H9 (cell line): Measurements from ENCODE around the gene RNF31. TPM values are rescaled to one million over a fixed set of nuclear protein-coding genes. Genes with fewer than 3 reads are reported as not detected.

Source experiments
- DNase-seq: peaks from one replicate; pipeline ENCODE4 v3.0.0-alpha.2; 2017
- H2AFZ ChIP-seq: one replicate; pipeline ENCODE4 v1.6.1; 2013; ENCODE audit warnings: mild to moderate bottlenecking, low read length, control low read depth, moderate library complexity
- H2AK5ac ChIP-seq: 2 replicates; pipeline ENCODE4 v1.6.1; 2013; ENCODE audit warnings: low read length, control low read depth, mixed read lengths; ENCODE audit not compliant: insufficient read length
- H2BK120ac ChIP-seq: one replicate; pipeline ENCODE4 v1.6.1; 2013; ENCODE audit warnings: low read depth, mild to moderate bottlenecking, low read length, control low read depth, inconsistent platforms; ENCODE audit not compliant: poor library complexity, severe bottlenecking
- H2BK12ac ChIP-seq: 2 replicates; pipeline ENCODE4 v1.6.1; 2013; ENCODE audit warnings: low read length, control low read depth, mixed read lengths, low read depth; ENCODE audit not compliant: insufficient read length
- H2BK15ac ChIP-seq: 2 replicates; pipeline ENCODE4 v1.6.1; 2013; ENCODE audit warnings: low read depth, low read length, control low read depth
- H2BK20ac ChIP-seq: one replicate; pipeline ENCODE4 v1.6.1; 2013; ENCODE audit warnings: low read depth, mild to moderate bottlenecking, low read length, control low read depth, inconsistent platforms; ENCODE audit not compliant: poor library complexity, severe bottlenecking
- H2BK5ac ChIP-seq: 2 replicates; pipeline ENCODE4 v1.6.1; 2013; ENCODE audit warnings: low read length, control low read depth, mixed read lengths; ENCODE audit not compliant: insufficient read length
- H3K14ac ChIP-seq: 2 replicates; pipeline ENCODE4 v1.6.1; 2013; ENCODE audit warnings: low read length, control low read depth; ENCODE audit not compliant: insufficient read depth
- H3K18ac ChIP-seq: 2 replicates; pipeline ENCODE4 v1.6.1; 2013; ENCODE audit warnings: low read depth, mild to moderate bottlenecking, mixed read lengths, low read length, control low read depth; ENCODE audit not compliant: insufficient read length
- H3K23ac ChIP-seq: 2 replicates; pipeline ENCODE4 v1.6.1; 2013; ENCODE audit warnings: low read length, control low read depth, mixed read lengths, low read depth; ENCODE audit not compliant: insufficient read length
- H3K23me2 ChIP-seq: 2 replicates; pipeline ENCODE4 v1.6.1; 2013; ENCODE audit warnings: low read depth, mild to moderate bottlenecking, mixed read lengths, low read length, control low read depth; ENCODE audit not compliant: insufficient read length, poor library complexity, severe bottlenecking
- H3K27ac ChIP-seq: 2 replicates; pipeline ENCODE4 v1.5.1; 2013; ENCODE audit warnings: low read length, control low read depth, mixed read lengths, low read depth; ENCODE audit not compliant: insufficient read length
- H3K27me3 ChIP-seq: 2 replicates; pipeline ENCODE4 v1.6.1; 2013; ENCODE audit warnings: low read length, control low read depth, inconsistent platforms; ENCODE audit not compliant: insufficient read depth
- H3K4ac ChIP-seq: 2 replicates; pipeline ENCODE4 v1.6.1; 2013; ENCODE audit warnings: low read depth, mild to moderate bottlenecking, control low read depth, inconsistent platforms, low read length, moderate library complexity
- H3K4me1 ChIP-seq: 2 replicates; pipeline ENCODE4 v1.6.1; 2013; ENCODE audit warnings: low read length, control low read depth, inconsistent platforms; ENCODE audit not compliant: insufficient read depth
- H3K4me2 ChIP-seq: 2 replicates; pipeline ENCODE4 v1.6.1; 2013; ENCODE audit warnings: low read length, control low read depth, mixed read lengths; ENCODE audit not compliant: insufficient read length, insufficient read depth
- H3K56ac ChIP-seq: 2 replicates; pipeline ENCODE4 v1.6.1; 2013; ENCODE audit warnings: low read depth, mild to moderate bottlenecking, mixed read lengths, low read length, control low read depth; ENCODE audit not compliant: insufficient read length
- H3K79me1 ChIP-seq: 2 replicates; pipeline ENCODE4 v1.6.1; 2013; ENCODE audit warnings: low read depth, mild to moderate bottlenecking, moderate library complexity, low read length, control low read depth, inconsistent platforms; ENCODE audit not compliant: insufficient read depth, poor library complexity, severe bottlenecking
- H3K79me2 ChIP-seq: 2 replicates; pipeline ENCODE4 v1.6.1; 2013; ENCODE audit warnings: low read length, control low read depth, inconsistent platforms; ENCODE audit not compliant: insufficient read depth
- H3K9ac ChIP-seq: 2 replicates; pipeline ENCODE4 v1.6.1; 2013; ENCODE audit warnings: low read length, control low read depth, mixed read lengths; ENCODE audit not compliant: insufficient read length; ENCODE audit errors: extremely low read depth
- H3K9me3 ChIP-seq: one replicate; pipeline ENCODE4 v1.6.1; 2013; ENCODE audit warnings: low read depth, low read length, inconsistent platforms; ENCODE audit not compliant: control insufficient read depth
- H3T11ph ChIP-seq: one replicate; pipeline ENCODE4 v1.6.1; 2013; ENCODE audit warnings: mild to moderate bottlenecking, low read length, control low read depth, inconsistent platforms
- H4K20me1 ChIP-seq: one replicate; pipeline ENCODE4 v1.6.1; 2013; ENCODE audit not compliant: control insufficient read depth, insufficient read length, insufficient read depth
- H4K5ac ChIP-seq: 2 replicates; pipeline ENCODE4 v1.6.1; 2013; ENCODE audit warnings: low read depth, mild to moderate bottlenecking, mixed read lengths, low read length, control low read depth; ENCODE audit not compliant: insufficient read length
- H4K8ac ChIP-seq: replicated peaks from 2 replicates; pipeline ENCODE4 v1.6.1; 2013; ENCODE audit warnings: low read length, control low read depth, mixed read lengths, low read depth; ENCODE audit not compliant: insufficient read length
- H4K91ac ChIP-seq: 2 replicates; pipeline ENCODE4 v1.6.1; 2013; ENCODE audit warnings: low read depth, mild to moderate bottlenecking, moderate library complexity, mixed read lengths, low read length, control low read depth; ENCODE audit not compliant: insufficient read length
- H3K27ac Mint-ChIP-seq, 3 experiments: 2 replicates in 2 of 3; 3 replicates in 1 of 3; pipeline ENCODE4 v1.8.0; 2020 to 2021; ENCODE audit warnings: mixed read lengths in 3 of 3, mild to moderate bottlenecking in 1 of 3, moderate library complexity in 1 of 3
- H3K27me3 Mint-ChIP-seq: 2 replicates; pipeline ENCODE4 v1.8.0; 2021; ENCODE audit warnings: low read depth, mild to moderate bottlenecking, moderate library complexity, mixed read lengths
- H3K36me3 Mint-ChIP-seq, 3 experiments: 2 replicates in 2 of 3; 3 replicates in 1 of 3; pipeline ENCODE4 v1.8.0; 2020 to 2021; ENCODE audit warnings: low read depth in 3 of 3, mixed read lengths in 3 of 3; ENCODE audit not compliant: insufficient read depth in 1 of 3
- H3K4me1 Mint-ChIP-seq, 2 experiments: 2 replicates each; pipeline ENCODE4 v1.8.0; 2020; ENCODE audit warnings: mixed read lengths in 2 of 2
- H3K4me3 Mint-ChIP-seq, 2 experiments: 2 replicates in 1 of 2; 3 replicates in 1 of 2; pipeline ENCODE4 v1.8.0; 2020 to 2021; ENCODE audit warnings: mild to moderate bottlenecking in 2 of 2, mixed read lengths in 2 of 2, moderate library complexity in 1 of 2
- H3K9me3 Mint-ChIP-seq, 2 experiments: 2 replicates in 1 of 2; 3 replicates in 1 of 2; pipeline ENCODE4 v1.8.0; 2020; ENCODE audit warnings: mild to moderate bottlenecking in 2 of 2, mixed read lengths in 2 of 2, moderate library complexity in 1 of 2
- WGBS: extraction: QIAGEN DNeasy Blood & Tissue Kit; methylation state at CpG from one replicate; pipeline ENCODE4 v1.1.7; 2013; ENCODE audit warnings: missing lambda C conversion rate, low lambda C conversion rate, mixed read lengths; ENCODE audit not compliant: insufficient read length; ENCODE audit errors: extremely low coverage; 5-methylcytosine and 5-hydroxymethylcytosine counted together
- total RNA-seq: library from RNA; stranded (reverse); gene quantifications from 2 replicates; pipeline ENCODE4 v1.2.1, GENCODE V29; 2021
- TF ChIP-seq, protein P1 (sequence below): fragments of 200-600 bp; sonication (generic); conservative IDR thresholded peaks from 3 replicates; pipeline ENCODE4 v1.8.0; 2021; ENCODE audit warnings: antibody characterized with exemption, mild to moderate bottlenecking

The RNF31 gene
- total RNA-seq, 1 experiment from 2014 or later = 87.3 TPM

DNA sequence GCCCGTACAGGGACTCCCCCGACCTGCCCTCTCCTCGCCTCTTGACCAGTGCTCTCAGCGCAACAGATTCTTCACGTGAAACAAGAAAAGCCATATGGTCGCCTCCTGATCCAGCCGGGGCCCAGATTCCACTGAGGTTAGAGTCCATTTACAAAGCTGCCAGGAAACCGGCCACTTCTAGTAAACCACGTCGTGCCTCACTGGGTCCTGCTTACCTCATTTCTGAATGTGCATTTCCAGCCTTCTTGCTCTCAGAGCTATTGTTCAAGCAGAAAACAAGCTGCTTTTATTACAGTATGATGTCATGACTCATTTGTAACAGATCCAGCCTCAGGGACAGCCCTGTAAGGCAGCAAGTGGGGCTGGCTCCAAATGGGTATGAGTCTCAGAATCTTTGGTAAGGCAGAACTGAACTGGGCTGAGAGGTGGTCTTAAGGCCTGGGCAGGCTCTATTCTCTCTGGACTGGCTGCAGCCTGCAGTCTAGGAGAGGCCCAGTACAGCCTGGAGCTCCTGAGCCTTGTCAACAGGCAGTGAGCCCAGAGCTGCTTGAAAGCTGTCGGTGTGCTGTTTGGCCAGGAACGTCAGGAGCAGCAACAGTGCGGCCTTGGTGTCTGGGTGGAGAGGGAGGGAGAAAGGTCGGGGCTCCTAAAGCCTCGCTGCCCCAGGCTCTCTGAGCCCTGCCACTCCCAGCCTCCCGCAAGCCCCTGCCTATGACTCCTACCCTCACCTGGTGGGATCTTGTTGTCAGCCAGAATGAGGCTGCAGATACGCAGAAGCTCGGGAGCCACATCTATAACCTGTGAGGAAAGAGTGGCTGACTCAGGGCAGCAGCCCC is 32.9 kb downstream of the RNF31 start:
- Histone ChIP-seq H3K79me2 (no peaks in the 10 kb centered on the region), H2AFZ (no peak overlapping the region), H4K8ac (no peak overlapping the region), H3K4me1 (no peaks in the 10 kb centered on the region), H3K23ac (no peak overlapping the region), H4K20me1 (no peaks in the 10 kb centered on the region), H2BK15ac (no peak overlapping the region), H3K4ac (no peak overlapping the region), H2BK5ac (no peak overlapping the region), H2BK12ac (no peak overlapping the region), H3K56ac (no peak overlapping the region), H2BK120ac (no peak overlapping the region), H3K9me3 (no peaks in the 10 kb centered on the region), H4K5ac (no peak overlapping the region), H3K14ac (no peak overlapping the region), H2AK5ac (no peak overlapping the region), H3K9ac (no peak overlapping the region), H3K79me1 (no peaks in the 10 kb centered on the region), H3K23me2 (no peaks in the 10 kb centered on the region), H2BK20ac (no peak overlapping the region), H3K27me3 (no peaks in the 10 kb centered on the region), H3K27ac (no peak overlapping the region), H4K91ac (no peak overlapping the region), H3K18ac (no peak overlapping the region), H3T11ph (no peak overlapping the region), H3K4me2 (no peak overlapping the region)
- Mint-ChIP-seq H3K9me3 (no peaks in the 10 kb centered on the region), H3K4me1 (no peaks in the 10 kb centered on the region), H3K27ac (no peak overlapping the region), H3K27me3 (no peaks in the 10 kb centered on the region; the same call in 1 of the 2 replicates), H3K36me3 (peaks cover 38 to 80% (median 66%) of the 10 kb centered on the region in 3 experiments), H3K4me3 (0 out of 5 replicates have a peak overlapping the region, but pooled peaks of 1 of the 2 experiments have one; percentile 10)
- TF ChIP-seq, protein P1, sequence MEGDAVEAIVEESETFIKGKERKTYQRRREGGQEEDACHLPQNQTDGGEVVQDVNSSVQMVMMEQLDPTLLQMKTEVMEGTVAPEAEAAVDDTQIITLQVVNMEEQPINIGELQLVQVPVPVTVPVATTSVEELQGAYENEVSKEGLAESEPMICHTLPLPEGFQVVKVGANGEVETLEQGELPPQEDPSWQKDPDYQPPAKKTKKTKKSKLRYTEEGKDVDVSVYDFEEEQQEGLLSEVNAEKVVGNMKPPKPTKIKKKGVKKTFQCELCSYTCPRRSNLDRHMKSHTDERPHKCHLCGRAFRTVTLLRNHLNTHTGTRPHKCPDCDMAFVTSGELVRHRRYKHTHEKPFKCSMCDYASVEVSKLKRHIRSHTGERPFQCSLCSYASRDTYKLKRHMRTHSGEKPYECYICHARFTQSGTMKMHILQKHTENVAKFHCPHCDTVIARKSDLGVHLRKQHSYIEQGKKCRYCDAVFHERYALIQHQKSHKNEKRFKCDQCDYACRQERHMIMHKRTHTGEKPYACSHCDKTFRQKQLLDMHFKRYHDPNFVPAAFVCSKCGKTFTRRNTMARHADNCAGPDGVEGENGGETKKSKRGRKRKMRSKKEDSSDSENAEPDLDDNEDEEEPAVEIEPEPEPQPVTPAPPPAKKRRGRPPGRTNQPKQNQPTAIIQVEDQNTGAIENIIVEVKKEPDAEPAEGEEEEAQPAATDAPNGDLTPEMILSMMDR = no peak
- WGBS = no CpG with 5 or more reads among the region's 18 CpGs
- no peak for DNase-seq
